Adrenal gland (tissue), 12 donors: ENCODE results near the gene CRYGA. TPM values are rescaled to one million over a fixed set of nuclear protein-coding genes. Genes with fewer than 3 reads are reported as not detected.

Experiments used
- DNase-seq, 7 donors: peaks; one replicate each; pipeline ENCODE4 v3.0.0-alpha.2; 2019 to 2020
- H3K27ac ChIP-seq, 5 donors: fragments of 200-600 bp; sonication (generic) in 4 of 5; 1 replicate in 3 of 5; 2 replicates in 2 of 5; pipeline versions ENCODE4 v1.5.1 to v1.8.0; 2016 to 2020; ENCODE audit warnings: mild to moderate bottlenecking in 1 of 5
- H3K27me3 ChIP-seq: fragments of 200-600 bp; 2 replicates; pipeline ENCODE4 v1.8.0; 2021
- H3K36me3 ChIP-seq, 2 donors: fragments of 200-600 bp; replicated peaks in 1 of 2; 1 replicate in 1 of 2; 2 replicates in 1 of 2; pipeline versions ENCODE4 v1.5.1 to v1.8.0; 2018 to 2022
- H3K4me1 ChIP-seq, 2 donors: fragments of 200-600 bp; replicated peaks in 1 of 2; 1 replicate in 1 of 2; 2 replicates in 1 of 2; pipeline versions ENCODE4 v1.5.1 to v1.8.0; 2018 to 2021
- H3K4me3 ChIP-seq, 4 donors: fragments of 200-600 bp; sonication (generic) in 3 of 4; one replicate each; pipeline ENCODE4 v1.5.1; 2016 to 2018
- H3K9me3 ChIP-seq, 3 donors: fragments of 200-600 bp; sonication (generic) in 1 of 3; replicated peaks in 1 of 3; 1 replicate in 2 of 3; 2 replicates in 1 of 3; pipeline versions ENCODE4 v1.5.1 to v1.8.0; 2016 to 2021
- CTCF ChIP-seq, 6 experiments: fragments of 450-650 bp in 4 of 6; fragments of 200-600 bp in 2 of 6; sonication (generic) in 1 of 6; IDR thresholded peaks; 1 replicate in 5 of 6; 2 replicates in 1 of 6; pipeline versions ENCODE4 v1.5.1 to v1.8.0; 2016 to 2021; ENCODE audit warnings: antibody characterized with exemption in 6 of 6, mild to moderate bottlenecking in 2 of 6, moderate library complexity in 1 of 6
- POLR2A ChIP-seq, 2 donors: fragments of 450-650 bp; IDR thresholded peaks; one replicate each; pipeline ENCODE4 v1.6.1; 2017; ENCODE audit warnings: antibody characterized with exemption in 2 of 2, mild to moderate bottlenecking in 2 of 2, moderate library complexity in 1 of 2
- WGBS, 4 donors: extraction: QIAGEN DNeasy Blood & Tissue Kit in 2 of 4; methylation state at CpG; one replicate each; pipeline versions ENCODE4 v1.1.5 to v1.1.7; 2013 to 2017; 5-methylcytosine and 5-hydroxymethylcytosine counted together
- intact Hi-C, 2 donors: fragments of 100-400 bp; cut with DNase I; formaldehyde crosslinking; loops; one replicate each; pipeline versions ENCODE4 v1.14.1 to v1.15.0; 2022 to 2023
- polyA plus RNA-seq, 3 donors: library from polyadenylated mRNA; stranded (reverse); fragments of 200-250 nt in 2 of 3; fragments of 350-450 nt in 1 of 3; fragmentation: Illumina TruSeq in 1 of 3; extraction: RNeasy Lipid Tissue Mini Kit (QIAGEN cat#74804) in 1 of 3; gene quantifications; one replicate each; pipeline ENCODE4 v1.2.3, GENCODE V29; 2013 to 2014
- total RNA-seq, 9 donors: library from RNA; depleted of rRNA in 4 of 9; stranded (reverse); fragments of >200 nt in 4 of 9; fragments of 120-200 nt in 1 of 9; fragmentation: NEBNext Ultra II Directional in 1 of 9; extraction: Animal tissue kit (Norgen Biotek cat#: 25700) in 1 of 9; gene quantifications; one replicate each; pipeline versions ENCODE4 v1.1.0 to v1.2.4, GENCODE V29; 2013 to 2023
- donor health status: healthy with polysubstance abuse.
- donor health status: Bipolar disorder and iron deficiency.
- donor health status: DM: yes; HTN: yes; CAD: no.
- donor health status: DM: no; HTN: no; CAD: no.
- donor health status: DM: no; HTN: no; CAD: no.
- donor health status: DM: yes; HTN: yes; CAD: no.

Gene CRYGA
- total and polyA plus RNA-seq, 12 donors = not detected

- peak; percentile 80 to 96 (median 89) for DNase-seq
- Histone ChIP-seq H3K9me3 (no peaks in the 10 kb centered on the region), H3K36me3 (no peaks in the 10 kb centered on the region), H3K4me3 (no peak overlapping the region), H3K27ac (no peak overlapping the region), H3K4me1 (peaks cover 0 to 5% of the 10 kb centered on the region in 2 donors), H3K27me3 (no peaks in the 10 kb centered on the region)
- TF ChIP-seq CTCF (IDR thresholded peaks at IDR 0.05) (peak; percentile 75 to 90 (median 87)), POLR2A (IDR thresholded peaks at IDR 0.05) (no peak)
- 33 to 38% (median 37%) methylated on average over 21 of the region's 21 CpGs for WGBS, 4 donors
- intact Hi-C loops = loop anchor here (5.0 to 10.0 kb wide), 2 partner anchors 77 to 80 kb away; partner anchors contain the start of gene IDH1 (in 1 of the 2)
Measured at GRCh38 chr2:208175069-208175839, 11.9 kb upstream of the CRYGA start.

- intact Hi-C loops = loop anchor here in 1 of 2 donors (10.0 kb wide), 1 partner anchor 81 kb away; the partner anchor contains the start of gene IDH1
Measured at GRCh38 chr2:208174144-208174543, 10.8 kb upstream of the CRYGA start.

GRCh38 chr2:208172125-208172524 lies 8.7 kb upstream of the CRYGA start:
- Histone ChIP-seq H3K36me3 (no peaks in the 10 kb centered on the region), H3K9me3 (no peaks in the 10 kb centered on the region), H3K4me1 (peaks cover 0 to 5% of the 10 kb centered on the region in 2 donors), H3K27ac (peak overlapping the region in 1 of 5 donors; percentile 45), H3K4me3 (no peak overlapping the region), H3K27me3 (no peaks in the 10 kb centered on the region)
- 58 to 68% (median 62%) methylated on average over 4 of the region's 4 CpGs for WGBS, 4 donors
- intact Hi-C loops = loop anchor here in 1 of 2 donors (10.0 kb wide), 1 partner anchor 83 kb away; the partner anchor contains the start of gene IDH1
- DNase-seq = peak in 3 of 7 donors; percentile 13 to 40 (median 32)
- TF ChIP-seq POLR2A (IDR thresholded peaks at IDR 0.05) (no peak), CTCF (IDR thresholded peaks at IDR 0.05) (no peak)

More at GRCh38 chr2:208174144-208174543, 10.8 kb upstream of the CRYGA start:
- Histone ChIP-seq H3K27ac (no peak overlapping the region), H3K4me1 (peaks cover 0 to 5% of the 10 kb centered on the region in 2 donors), H3K36me3 (no peaks in the 10 kb centered on the region), H3K9me3 (no peaks in the 10 kb centered on the region), H3K4me3 (no peak overlapping the region), H3K27me3 (no peaks in the 10 kb centered on the region)
- no peak for TF ChIP-seq CTCF (IDR thresholded peaks at IDR 0.05)
- TF ChIP-seq POLR2A (IDR thresholded peaks at IDR 0.05) = no peak
- DNase-seq = no peak
- WGBS, 4 donors = 78 to 88% (median 84%) methylated on average over 9 of the region's 9 CpGs

GRCh38 chr2:208164951-208165755 lies 1.8 kb upstream of the CRYGA start:
- WGBS, 4 donors = 76 to 87% (median 82%) methylated on average over 2 of the region's 2 CpGs
- intact Hi-C loops = no loop called here
- no peak for TF ChIP-seq CTCF (IDR thresholded peaks at IDR 0.05)
- no peak for TF ChIP-seq POLR2A (IDR thresholded peaks at IDR 0.05)

More at GRCh38 chr2:208164951-208165755, 1.8 kb upstream of the CRYGA start:
- Histone ChIP-seq H3K27ac (no peak overlapping the region), H3K36me3 (no peaks in the 10 kb centered on the region), H3K27me3 (no peaks in the 10 kb centered on the region), H3K4me1 (no peaks in the 10 kb centered on the region), H3K4me3 (no peak overlapping the region), H3K9me3 (no peaks in the 10 kb centered on the region)
- no peak for DNase-seq
